ENCODE results near the gene WFS1.

DNA sequence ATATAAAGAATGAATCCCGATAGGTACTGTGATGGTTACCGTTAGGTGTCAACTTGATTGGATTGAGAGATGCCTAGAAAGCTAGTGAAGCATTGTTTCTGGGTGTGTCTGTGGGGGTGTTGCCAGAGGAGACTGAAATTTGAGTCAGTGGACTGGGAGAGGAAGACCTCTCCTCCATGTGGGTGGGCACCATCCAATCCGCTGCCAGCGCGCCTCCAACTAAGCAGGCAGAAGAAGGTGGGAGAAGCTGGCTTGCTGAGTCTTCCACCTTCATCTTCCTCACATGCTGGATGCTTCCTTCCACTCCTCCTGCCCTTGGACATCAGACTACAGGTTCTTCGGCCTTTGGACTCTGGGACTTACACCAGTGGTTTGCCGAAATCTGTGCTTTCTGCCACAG lies 40.1 kb downstream of the WFS1 start:
- TF ChIP-seq, protein P1, sequence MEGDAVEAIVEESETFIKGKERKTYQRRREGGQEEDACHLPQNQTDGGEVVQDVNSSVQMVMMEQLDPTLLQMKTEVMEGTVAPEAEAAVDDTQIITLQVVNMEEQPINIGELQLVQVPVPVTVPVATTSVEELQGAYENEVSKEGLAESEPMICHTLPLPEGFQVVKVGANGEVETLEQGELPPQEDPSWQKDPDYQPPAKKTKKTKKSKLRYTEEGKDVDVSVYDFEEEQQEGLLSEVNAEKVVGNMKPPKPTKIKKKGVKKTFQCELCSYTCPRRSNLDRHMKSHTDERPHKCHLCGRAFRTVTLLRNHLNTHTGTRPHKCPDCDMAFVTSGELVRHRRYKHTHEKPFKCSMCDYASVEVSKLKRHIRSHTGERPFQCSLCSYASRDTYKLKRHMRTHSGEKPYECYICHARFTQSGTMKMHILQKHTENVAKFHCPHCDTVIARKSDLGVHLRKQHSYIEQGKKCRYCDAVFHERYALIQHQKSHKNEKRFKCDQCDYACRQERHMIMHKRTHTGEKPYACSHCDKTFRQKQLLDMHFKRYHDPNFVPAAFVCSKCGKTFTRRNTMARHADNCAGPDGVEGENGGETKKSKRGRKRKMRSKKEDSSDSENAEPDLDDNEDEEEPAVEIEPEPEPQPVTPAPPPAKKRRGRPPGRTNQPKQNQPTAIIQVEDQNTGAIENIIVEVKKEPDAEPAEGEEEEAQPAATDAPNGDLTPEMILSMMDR (IDR thresholded peaks at IDR 0.05; ENCODE audit: control extremely low read depth in 1 of 3, insufficient read depth in 1 of 3, low read depth in 1 of 3, low read length in 3 of 3) = no peak
- TF ChIP-seq RAD21 (IDR thresholded peaks at IDR 0.05 in 1 of 2, conservative IDR thresholded peaks at IDR 0.05 in 1 of 2; ENCODE audit: low read depth in 2 of 2, low read length in 2 of 2) (no peak), RXRA (IDR thresholded peaks at IDR 0.05; ENCODE audit: insufficient read depth, low read depth, low read length) (no peak), POLR2A (IDR thresholded peaks at IDR 0.05; ENCODE audit: control extremely low read depth in 1 of 2, low read depth in 2 of 2, low read length in 2 of 2) (no peak), HDAC2 (IDR thresholded peaks at IDR 0.05; ENCODE audit: borderline replicate concordance in 1 of 2, low read depth in 2 of 2, low read length in 2 of 2) (no peak), CBX8 (IDR thresholded peaks at IDR 0.05; ENCODE audit: borderline replicate concordance, low read depth, low read length) (no peak), ZNF274 (IDR thresholded peaks at IDR 0.05; ENCODE audit: borderline replicate concordance, extremely low read depth, low read length) (no peak), EP300 (IDR thresholded peaks at IDR 0.05; ENCODE audit: borderline replicate concordance in 1 of 2, low read depth in 2 of 2, low read length in 2 of 2) (no peak), BACH1 (IDR thresholded peaks at IDR 0.05; ENCODE audit: low read length) (no peak), EZH2 (IDR thresholded peaks at IDR 0.05; ENCODE audit: low read depth, low read length, severe bottlenecking) (no peak), KDM5A (IDR thresholded peaks at IDR 0.05; ENCODE audit: low read length) (no peak), JUN (IDR thresholded peaks at IDR 0.05; ENCODE audit: low read depth, low read length) (no peak)
- TF ChIP-seq, protein P2, sequence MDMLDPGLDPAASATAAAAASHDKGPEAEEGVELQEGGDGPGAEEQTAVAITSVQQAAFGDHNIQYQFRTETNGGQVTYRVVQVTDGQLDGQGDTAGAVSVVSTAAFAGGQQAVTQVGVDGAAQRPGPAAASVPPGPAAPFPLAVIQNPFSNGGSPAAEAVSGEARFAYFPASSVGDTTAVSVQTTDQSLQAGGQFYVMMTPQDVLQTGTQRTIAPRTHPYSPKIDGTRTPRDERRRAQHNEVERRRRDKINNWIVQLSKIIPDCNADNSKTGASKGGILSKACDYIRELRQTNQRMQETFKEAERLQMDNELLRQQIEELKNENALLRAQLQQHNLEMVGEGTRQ (IDR thresholded peaks at IDR 0.05; ENCODE audit: low read length) = no peak
